D721Med (cell line): ENCODE results near the gene ERICH6.

Experiments
- DNase-seq: peaks from one replicate; pipeline ENCODE4 v3.0.0; 2011; ENCODE audit warnings: low spot score; ENCODE audit not compliant: insufficient read length
- FAIRE-seq: peaks from 2 replicates; lab custom pipeline; 2011; peaks lifted over from hg19 to GRCh38; lab: Jason Lieb, UNC
- TF ChIP-seq, protein P1 (sequence below): IDR thresholded peaks from 2 replicates; pipeline ENCODE4 v1.5.1; 2012; ENCODE audit warnings: mild to moderate bottlenecking, control low read depth; ENCODE audit not compliant: insufficient read depth; ENCODE audit errors: missing control alignments

The ERICH6 gene

DNA sequence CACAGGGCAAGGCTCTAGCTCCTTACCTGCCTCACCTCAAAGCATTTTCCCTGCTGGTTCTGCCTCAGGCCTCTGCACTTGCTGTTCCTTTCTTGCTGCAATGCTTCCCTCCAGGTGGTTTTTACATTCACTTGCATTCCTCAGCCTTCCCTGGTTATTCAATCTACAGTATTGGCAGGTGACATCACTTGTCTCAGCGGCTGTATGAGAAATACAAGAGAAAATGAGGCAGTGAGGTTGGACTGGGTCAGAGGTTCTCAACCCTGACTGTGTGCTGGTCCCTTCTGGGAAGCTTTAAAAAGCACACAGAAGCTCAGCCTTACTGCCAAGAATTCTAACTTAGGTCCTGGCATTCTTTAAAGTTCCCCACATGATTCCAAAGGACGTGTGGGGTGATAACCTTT lies 32.6 kb upstream of the ERICH6 start:
- TF ChIP-seq, protein P1, sequence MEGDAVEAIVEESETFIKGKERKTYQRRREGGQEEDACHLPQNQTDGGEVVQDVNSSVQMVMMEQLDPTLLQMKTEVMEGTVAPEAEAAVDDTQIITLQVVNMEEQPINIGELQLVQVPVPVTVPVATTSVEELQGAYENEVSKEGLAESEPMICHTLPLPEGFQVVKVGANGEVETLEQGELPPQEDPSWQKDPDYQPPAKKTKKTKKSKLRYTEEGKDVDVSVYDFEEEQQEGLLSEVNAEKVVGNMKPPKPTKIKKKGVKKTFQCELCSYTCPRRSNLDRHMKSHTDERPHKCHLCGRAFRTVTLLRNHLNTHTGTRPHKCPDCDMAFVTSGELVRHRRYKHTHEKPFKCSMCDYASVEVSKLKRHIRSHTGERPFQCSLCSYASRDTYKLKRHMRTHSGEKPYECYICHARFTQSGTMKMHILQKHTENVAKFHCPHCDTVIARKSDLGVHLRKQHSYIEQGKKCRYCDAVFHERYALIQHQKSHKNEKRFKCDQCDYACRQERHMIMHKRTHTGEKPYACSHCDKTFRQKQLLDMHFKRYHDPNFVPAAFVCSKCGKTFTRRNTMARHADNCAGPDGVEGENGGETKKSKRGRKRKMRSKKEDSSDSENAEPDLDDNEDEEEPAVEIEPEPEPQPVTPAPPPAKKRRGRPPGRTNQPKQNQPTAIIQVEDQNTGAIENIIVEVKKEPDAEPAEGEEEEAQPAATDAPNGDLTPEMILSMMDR = no peak
- no peak for FAIRE-seq

DNA sequence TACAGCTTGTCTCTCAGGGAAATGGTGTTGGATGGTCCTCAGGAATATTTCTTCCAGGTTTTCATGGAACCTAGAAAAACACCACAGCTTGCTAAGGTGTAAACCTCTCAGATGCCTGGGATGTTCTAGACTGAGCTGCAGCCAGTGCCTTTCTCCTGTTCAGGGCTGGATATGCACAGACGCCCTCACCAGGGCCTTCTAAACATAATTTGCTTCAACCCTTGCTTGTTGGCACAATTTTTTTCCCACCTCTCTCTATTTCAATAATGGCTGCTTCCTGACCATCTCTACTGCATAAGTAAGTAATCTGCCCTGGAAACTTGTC lies 31.0 kb upstream of the ERICH6 start:
- FAIRE-seq = no peak
- TF ChIP-seq, protein P1 = no peak
- no peak for DNase-seq

More for the DNA sequence above, 32.6 kb upstream of the ERICH6 start:
- no peak for DNase-seq

DNA sequence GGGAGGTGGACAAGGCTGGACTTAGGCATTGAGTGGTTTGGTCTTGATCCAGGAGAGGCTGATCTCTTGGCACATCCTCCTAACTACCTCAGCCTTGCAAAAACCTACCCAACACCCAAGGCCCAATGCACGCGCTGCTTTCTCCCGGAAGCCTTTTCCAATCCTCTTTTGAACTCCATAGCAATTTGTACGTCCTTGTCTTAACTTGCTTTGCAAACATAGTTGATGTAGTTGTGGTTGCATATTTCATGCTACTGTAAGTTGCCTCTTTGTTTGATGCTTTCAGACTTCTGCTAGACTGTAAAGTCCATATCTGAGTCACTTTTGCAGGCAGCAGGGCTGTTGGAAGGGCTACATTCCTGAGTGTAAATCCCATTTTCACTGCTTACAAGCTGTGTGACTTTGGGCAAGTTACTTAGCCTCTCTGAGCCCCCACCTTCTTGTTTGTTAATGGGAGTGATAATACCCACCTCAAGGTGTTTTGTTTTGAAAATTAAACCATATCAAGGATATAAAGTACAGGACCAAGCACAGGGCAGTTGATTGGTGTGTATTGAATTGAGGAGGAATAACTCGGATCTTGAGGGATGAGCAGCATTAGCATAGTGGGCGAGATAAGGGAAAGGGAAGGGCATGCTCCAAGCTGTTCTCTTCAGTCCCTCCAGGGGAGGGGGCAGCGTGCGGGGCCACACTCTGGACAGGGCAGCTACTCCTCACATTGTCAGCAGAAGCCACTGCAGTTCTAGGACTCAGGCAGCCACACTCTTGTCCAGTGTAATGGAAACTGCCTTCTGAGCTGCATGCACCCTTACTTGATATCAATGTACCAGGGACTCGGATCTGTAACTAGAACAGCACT lies 30.4 kb upstream of the ERICH6 start:
- no peak for FAIRE-seq
- TF ChIP-seq, protein P1 = no peak
- no peak for DNase-seq

DNA sequence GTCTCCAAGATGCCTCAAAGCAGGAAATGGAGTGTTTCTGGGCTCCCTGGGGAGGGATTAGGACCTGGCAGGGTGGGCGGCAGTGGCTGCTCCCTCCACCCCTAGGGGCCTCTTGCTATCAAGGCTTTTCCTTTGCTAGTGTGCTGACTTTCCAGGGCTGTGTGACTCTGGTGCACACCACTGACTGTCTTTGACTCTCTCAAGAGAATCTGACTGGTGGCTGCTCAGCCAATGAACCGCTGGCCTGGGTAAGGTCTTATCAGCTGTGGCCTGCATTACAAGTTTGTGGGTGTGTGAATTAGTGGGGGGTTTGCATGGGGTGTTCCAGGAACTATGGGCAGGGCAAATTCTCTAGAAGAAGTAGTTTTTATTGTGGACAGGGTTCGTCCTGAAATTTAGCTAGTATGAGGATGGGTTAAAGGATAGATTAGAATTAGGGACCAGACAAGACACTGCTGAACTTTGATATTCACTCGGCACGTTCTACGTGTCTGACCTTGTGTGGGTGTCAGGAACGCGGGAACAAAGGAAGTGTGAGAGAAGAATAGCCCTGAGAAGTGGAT lies 29.7 kb upstream of the ERICH6 start:
- FAIRE-seq = no peak
- no peak for DNase-seq
- TF ChIP-seq, protein P1 = no peak

DNA sequence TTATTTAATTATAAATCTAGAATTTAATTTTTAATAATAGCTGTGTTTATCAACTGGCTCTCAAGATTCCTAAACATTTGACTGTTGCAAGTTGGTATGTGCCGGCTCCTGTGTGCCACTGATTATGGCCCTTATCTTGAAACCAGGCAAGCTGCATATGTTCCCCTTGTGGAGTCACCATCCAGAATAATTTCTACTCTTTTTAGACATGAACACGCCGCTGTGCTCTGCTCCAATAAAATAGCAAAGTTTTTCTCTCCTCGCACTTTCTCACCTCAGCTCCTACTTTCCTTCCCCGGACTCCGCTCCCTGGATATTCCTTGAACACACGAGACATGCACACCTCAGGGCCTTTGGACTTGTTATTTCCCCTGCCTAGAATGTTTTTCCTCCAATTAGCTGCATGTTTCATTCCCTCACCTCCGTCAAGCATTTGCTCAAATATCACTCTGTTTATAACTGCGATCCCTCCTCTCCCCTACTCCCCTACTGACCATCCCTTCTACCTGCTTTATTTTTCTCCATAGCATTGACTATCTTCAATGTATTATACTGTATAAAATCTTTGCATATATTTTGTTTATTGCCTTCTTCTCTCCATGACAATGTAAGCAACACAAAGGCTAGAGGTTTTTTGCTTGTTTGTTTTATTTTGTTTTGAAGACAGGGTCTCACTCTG lies 26.1 kb upstream of the ERICH6 start:
- TF ChIP-seq, protein P1 = no peak
- no peak for DNase-seq

DNA sequence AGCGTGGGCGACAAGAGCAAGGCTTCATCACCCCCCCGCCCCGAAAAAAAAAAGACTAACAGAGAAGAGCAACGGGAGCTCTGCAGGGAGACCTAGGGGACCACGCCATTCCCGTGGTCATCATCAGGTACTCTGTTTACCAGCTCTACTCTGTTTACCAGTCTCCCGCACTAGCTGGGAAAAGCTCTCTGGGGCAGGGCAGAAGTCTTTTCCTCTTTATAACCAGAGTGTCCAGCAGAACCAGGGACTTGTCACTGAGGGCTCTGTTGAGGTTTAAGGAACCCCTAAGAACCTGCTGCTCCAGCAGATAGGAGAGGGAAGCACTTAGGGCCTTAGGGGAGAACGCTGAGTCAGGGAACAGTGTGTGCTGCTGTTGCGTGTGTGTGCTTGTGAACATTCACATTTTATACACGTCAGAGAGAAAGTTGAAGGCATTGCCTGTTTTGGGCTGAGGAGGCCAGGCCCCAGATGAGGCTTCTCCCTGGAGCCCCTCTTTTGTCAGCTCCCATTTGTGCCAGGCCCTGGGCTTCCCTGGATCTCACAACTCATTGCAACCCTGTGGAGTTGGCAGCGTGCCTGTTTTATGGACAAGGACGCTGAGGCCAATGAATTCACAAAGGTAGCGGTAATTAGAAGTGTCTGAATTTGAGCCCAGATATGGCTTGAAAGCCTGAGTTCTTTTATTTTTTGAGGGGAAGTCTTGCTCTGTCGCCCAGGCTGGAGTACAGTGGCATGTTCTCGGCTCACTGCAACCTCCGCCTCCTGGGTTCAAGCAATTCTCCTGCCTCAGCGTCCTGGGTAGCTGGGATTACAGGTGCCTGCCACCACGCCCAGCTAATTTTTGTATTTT lies 24.2 kb upstream of the ERICH6 start:
- TF ChIP-seq, protein P1 = no peak
- no peak for FAIRE-seq
- DNase-seq = no peak

More for the DNA sequence above, 26.1 kb upstream of the ERICH6 start:
- no peak for FAIRE-seq
